HUDEP-2 (cell line): Measurements from ENCODE around the gene TEKTIP1.
A peak's percentile ranks its signal among the peaks of the same experiment; 100 is the strongest.
"Not testable (repeated sequence)": the region's sequence is repeated elsewhere in the genome, so short reads cannot be mapped to it uniquely, and the experiment has no call there.

Experiments used
- DNase-seq, 76 experiments: peaks; one replicate each; lab custom pipeline; 2025; ENCODE audit not compliant: unreplicated experiment in 76 of 76; lab: John Stamatoyannopoulos, UW

TEKTIP1 gene

DNA sequence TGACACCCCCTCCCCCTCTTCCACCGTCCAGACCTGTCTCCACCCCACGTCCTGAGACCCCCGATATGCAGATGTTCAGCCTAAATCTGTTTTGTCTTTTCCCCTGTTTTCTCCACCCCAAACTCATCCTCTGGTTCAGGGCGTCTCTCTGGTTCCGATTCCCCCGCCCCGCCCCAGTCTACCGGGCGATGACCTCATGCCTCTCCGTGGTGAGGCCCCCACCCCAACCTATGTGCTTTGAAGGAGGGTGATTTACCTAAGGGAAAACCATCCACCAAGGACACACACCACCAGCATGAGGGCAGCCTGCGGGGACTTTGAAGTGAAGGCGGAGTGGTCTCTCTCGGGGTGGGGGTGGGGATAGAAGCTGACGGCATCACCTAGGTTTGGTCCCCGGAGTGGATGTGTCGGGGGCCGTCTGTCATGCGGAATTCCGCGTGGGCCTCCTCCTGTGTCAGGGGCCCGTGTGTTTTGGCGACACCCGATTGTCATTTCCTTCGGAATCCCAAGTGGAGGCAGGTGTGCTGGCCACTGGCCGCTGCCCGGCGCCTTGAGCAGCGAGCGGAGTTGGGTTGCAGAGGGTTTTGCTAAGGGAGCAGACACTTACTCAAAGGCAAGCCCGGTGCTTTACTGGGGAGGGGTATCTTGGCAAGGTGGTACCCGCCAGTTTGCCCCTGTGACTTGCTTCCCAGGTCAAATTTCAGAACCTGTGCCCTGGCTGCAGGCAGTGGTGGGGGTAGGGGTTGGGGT, 31.4 kb upstream of the TEKTIP1 start:
- peak in 1 of 76 experiments; percentile 11 for DNase-seq

GRCh38 chr19:3508121-3508661, 30.8 kb upstream of the TEKTIP1 start:
- DNase-seq, result not testable (repeated sequence)

- DNase-seq, result peak in 3 of 76 experiments; percentile 15 to 40 (median 33)
Observed at GRCh38 chr19:3508771-3509535, 30.0 kb upstream of the TEKTIP1 start.

DNA sequence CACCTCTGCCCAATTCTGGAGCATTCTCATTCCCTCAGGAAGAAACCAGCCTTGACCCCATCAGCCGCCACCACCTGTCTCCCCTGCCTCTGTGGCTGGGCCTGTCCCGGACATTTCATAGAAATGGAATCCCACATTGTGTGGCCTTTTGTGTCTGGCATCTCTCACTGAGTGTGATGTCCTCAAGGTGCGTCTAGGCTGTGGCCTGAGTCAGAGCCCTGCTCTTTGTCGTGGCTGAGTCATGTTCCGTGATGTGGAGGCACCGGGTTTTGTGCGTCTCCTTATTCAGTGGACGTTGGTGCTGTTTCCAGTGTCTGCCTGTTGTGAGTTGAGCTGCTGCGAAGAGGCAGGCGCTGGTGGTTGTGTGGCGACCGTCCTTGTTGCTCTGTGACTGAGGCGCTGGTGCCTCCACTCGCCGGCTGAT, 29.4 kb upstream of the TEKTIP1 start:
- no peak for DNase-seq

- DNase-seq, result no peak
Observed at GRCh38 chr19:3510727-3511126, 28.2 kb upstream of the TEKTIP1 start.

- no peak for DNase-seq
Observed at GRCh38 chr19:3511506-3512251, 27.3 kb upstream of the TEKTIP1 start.

- DNase-seq, result no peak
Observed at GRCh38 chr19:3512562-3513228, 26.3 kb upstream of the TEKTIP1 start.

DNA sequence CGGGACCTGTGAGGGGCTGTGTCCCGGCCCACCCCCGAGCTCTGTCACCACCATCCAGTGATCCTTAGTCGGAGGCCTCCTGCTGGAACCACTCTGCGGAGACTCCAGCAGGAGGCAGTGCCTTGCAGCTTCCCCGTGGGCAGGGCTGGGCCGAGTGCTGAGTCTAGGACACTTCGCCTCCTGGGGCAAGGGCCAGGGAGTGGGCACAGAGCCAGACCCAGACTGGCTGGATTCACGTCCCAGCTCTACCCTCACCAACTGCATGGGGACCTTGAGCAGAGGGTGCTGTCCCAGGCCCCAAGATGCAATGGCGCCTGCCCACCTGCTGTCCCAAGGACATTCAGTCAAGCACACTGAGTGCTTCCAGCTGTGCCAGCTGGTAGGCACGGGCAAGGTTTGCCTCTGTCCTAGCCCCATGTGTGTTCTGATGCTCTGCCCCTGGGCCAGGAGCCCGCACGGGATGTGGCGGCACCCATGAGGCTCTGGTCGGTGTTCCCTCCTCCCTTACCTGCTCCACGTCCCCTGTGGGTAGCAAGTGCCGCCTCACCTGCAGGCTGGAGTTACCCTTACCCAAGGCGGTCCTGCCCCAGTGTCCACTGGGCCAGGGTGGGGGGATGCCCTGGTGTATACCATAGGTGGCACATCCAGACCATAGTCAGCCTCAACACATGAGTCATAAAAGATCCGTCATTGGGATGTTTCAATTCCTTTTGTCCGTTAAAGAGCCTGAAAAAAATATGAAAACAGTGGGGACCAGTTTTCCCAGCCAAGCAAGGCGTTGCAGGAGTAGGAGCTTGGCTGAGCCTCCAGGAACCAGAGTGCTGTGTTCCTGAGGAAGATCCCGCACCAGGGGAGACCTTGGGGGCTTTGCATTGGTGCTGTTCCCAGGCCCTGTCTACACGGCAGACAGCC, 25.5 kb upstream of the TEKTIP1 start:
- DNase-seq, result peak in 1 of 76 experiments; percentile 19

- no peak for DNase-seq
Observed at GRCh38 chr19:3514930-3515329, 24.0 kb upstream of the TEKTIP1 start.

DNA sequence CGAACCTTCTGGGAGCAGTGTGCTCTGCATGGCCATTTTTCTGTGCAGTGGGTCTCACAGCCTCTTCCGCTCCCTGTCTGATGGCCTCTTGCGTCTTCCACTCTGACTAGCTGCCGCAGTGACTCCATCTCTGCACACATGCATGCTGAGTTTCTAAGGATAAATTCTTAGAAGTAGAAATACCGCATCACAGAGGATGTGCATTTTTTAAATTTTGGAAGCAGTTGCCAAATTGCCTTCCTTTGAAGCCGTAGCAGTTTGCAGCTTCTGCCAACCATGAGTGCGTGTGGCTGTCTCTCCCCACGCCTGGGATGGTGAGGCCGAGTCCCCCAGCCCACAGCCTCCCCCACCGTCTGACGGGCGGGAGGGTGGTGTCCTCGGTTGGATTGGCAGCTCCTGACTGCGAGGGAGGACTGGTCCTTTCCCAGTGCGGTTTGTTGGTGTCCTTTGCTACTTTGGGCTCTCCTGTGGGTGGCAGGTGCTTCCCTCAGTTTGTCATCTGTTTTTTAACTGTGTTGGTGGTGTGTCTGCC, 23.0 kb upstream of the TEKTIP1 start:
- no peak for DNase-seq

DNA sequence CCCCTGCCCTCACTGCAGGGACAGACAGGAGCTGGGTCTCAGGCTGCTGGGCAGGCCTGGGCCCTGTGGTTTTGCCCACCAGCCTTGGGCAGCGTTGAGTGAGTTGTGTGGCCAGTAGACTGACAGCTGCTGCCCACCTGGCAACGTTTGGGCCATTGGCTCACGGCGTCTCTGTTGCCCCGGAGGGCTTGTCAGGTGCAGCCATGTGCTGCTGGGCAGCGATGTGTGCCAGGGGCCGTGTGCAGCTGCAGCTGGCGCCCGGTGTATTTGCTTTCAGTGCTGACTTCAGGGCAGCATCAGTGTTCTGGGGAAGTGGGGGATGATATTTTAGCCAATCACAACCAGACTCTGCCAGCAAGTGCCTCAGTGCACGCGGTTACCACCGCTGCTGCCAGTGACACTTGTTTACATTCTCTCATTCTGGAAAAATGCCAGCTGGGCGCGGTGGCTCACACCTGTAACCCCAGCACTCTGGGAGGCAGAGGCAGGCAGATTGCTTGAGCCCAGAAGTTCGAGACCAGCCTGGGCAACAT, 22.2 kb upstream of the TEKTIP1 start:
- no peak for DNase-seq

DNA sequence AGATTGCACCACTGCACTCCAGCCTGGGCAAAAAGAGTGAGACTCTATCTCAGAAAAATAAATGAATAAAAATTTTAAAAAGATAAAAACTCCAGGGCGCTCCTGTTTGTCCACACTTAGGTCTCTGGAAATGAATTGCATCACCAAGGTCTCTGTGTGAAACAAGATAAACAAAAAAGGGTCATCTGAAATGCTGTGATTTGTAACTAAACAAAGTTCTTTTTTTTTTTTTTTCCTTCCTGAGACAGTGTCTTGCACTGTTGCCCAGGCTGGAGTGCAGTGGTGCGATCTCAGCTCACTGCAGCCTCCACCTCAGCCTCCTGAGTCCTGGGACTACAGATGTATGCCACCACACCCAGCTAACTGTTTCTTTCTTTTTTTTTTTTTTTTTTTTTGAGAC, 21.3 kb upstream of the TEKTIP1 start:
- DNase-seq, result no peak

- no peak for DNase-seq
Observed at GRCh38 chr19:3518255-3518654, 20.7 kb upstream of the TEKTIP1 start.

DNA sequence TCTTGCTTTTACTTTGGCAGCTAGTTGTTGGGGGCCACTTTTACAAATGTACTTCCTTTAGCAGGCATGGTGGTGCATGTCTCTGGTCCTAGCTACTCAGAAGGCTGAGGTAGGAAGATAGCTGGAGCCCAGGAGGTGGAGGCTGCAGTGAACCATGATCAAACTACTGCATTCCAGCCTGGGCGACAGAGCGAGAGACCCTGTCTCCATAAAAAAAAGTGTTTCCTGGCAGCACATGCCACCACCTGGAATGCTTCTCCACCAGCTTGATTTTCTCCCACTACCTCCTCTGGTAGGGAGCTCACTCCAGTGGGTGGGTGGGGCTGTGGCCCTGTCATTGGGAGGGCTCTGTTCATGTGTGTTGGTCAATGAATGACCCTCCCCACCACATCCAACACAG, 20.3 kb upstream of the TEKTIP1 start:
- no peak for DNase-seq

- DNase-seq, result no peak
Observed at GRCh38 chr19:3519126-3519525, 19.8 kb upstream of the TEKTIP1 start.

GRCh38 chr19:3520166-3521103, 18.5 kb upstream of the TEKTIP1 start:
- DNase-seq, result peak in 22 of 76 experiments; percentile 7 to 92 (median 65)

GRCh38 chr19:3521104-3521445, 17.9 kb upstream of the TEKTIP1 start:
- DNase-seq, result peak in 1 of 76 experiments; percentile 56
